Measurements from ENCODE around the gene CD38.
"Not testable (repeated sequence)": the region's sequence is repeated elsewhere in the genome, so short reads cannot be mapped to it uniquely, and the experiment has no call there.

CD38 gene

GRCh38 chr4:15799141-15799540 lies 21.0 kb downstream of the CD38 start:
- DNase-seq (ENCODE audit: low read depth): no peak

DNA sequence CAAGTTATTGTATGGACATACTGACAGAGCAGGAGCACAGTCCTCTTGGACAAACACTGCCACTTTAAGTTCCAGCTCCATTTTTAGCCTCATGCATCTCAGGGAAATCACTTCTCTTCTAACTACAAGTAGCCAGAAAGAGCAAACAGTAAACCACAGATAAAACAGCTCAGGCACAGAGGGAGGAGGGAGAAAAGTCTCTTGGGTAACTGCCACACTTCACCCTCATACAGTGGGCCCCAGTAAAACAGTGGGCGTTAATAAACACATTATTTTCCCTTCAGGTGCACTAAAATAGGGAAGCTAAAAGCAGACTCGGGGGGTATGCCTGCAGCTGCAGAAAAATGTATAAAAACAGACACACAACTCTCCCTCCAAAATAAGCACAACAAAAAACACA lies 21.6 kb downstream of the CD38 start:
- DNase-seq (ENCODE audit: low read depth): no peak

DNA sequence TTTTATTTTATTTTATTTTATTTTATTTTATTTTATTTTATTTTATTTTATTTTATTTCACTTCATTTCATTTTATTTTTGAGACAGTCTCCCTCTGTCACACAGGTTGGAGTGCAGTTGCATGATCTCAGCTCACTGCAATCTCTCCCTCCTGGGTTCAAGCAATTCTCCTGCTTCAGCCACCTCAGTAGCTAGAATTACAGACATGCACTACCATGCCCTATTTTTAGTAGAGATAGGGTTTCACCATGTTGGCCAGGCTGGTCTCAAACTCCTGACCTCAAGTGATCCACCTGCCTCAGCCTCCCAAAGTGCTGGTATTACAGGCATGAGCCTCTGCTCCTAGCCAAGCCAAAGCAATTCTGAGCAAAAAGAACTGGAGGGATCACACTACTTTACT lies 24.4 kb downstream of the CD38 start:
- DNase-seq (ENCODE audit: low read depth): not testable (repeated sequence)

GRCh38 chr4:15805583-15806517 lies 27.7 kb downstream of the CD38 start:
- DNase-seq (ENCODE audit: low read depth): no peak

- DNase-seq (ENCODE audit: low read depth): no peak
Measured at GRCh38 chr4:15809058-15809457, 30.9 kb downstream of the CD38 start.

DNA sequence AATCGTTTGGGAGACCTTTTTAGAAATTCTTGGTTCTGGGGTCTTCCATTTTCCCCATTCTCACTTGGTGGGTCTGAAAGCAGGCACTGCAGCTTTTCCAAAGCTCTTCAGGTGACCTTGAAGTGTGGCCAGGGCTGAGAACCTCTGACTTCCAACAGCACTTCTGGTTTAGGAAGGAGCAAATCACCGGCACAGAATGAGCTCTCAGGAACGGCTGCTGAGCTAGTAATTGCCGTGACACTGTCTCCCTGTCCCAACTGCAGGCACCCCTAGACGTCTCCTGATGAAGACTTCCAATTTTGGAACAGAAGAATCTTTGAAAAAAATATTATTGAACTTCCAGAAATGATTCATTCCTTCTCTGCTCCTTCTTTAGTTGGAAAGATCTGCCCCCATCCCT lies 31.3 kb downstream of the CD38 start:
- no peak for DNase-seq (ENCODE audit: low read depth)

DNA sequence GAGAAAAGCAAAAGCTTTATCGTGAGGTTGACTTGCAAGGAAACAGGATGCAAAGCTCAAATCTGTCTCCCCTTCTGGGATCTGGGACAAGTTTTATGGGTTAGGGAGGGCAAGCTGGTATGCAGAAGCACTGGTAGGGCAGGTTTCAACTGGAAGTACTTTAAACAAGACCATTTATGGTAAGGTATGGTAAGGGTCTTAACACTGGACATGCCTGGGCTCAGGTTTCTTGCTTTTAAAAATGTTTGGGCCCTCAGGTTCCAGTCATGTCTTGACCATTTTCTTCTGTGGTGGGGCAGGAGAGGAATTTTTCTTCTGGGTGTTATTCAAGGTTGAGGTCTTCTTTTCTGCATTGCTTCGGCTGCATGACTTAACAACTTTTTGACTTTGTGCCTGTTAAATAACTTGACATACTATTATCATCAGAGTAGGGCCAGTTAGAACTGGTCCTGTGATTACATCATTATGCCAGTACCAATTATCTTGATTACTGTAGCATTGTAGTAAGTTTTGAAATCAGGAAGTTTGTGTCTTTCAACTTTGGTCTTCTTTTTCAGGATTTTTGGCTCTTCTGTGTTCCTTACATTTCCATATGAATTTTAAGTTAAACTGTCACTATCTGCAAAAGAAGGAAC lies 33.7 kb downstream of the CD38 start:
- DNase-seq (ENCODE audit: low read depth): no peak

DNA sequence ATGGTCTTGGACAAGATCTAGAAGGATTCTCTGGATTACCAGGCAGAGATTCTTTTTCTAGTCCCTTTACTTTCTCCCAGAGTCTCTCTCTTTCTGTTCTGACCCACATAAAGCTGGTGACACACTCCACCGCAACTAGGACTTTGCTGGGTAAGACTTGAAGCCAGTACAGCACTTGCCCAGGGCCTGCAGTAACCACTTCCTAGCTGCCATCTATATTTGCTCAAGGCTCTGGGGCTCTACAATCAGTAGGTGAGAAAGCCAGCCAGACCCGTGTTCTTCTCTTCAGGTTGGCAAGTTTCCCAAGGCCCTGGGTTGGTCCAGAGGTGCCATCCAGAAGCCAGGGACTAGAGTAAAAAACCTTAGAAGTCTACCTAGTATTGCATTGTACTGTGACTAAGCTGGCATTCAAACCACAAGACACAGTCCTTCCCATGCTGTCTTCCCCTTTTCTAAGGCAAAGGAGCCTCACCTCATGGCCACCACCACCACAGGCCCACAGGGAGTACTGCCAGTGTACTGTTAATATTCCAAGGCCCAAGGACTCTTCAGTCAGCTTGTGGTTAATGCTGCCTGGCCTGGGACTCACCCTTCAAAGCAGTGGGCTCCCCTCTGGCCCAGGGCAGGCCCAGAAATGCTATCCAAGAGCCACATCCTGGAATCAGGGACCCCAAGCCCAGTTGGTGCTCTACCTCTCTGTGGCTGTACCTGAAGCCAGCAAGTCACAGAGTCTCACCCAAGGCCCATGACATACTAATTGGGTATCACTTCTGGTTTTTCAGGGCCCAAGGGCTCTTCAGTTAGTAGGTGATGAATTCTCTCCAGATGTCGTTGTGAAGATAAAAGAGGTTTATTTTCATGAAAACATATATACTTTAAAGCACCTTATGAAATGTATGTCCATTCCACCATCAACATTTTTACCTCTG lies 54.7 kb downstream of the CD38 start:
- no peak for DNase-seq (ENCODE audit: low read depth)

- DNase-seq (ENCODE audit: low read depth): no peak
Measured at GRCh38 chr4:15833801-15834200, 55.7 kb downstream of the CD38 start.

- DNase-seq (ENCODE audit: low read depth): no peak
Measured at GRCh38 chr4:15836362-15836761, 58.2 kb downstream of the CD38 start.

GRCh38 chr4:15837591-15837990 lies 59.5 kb downstream of the CD38 start:
- no peak for DNase-seq (ENCODE audit: low read depth)

GRCh38 chr4:15841194-15841730 lies 63.1 kb downstream of the CD38 start:
- not testable (repeated sequence) for DNase-seq (ENCODE audit: low read depth)

DNA sequence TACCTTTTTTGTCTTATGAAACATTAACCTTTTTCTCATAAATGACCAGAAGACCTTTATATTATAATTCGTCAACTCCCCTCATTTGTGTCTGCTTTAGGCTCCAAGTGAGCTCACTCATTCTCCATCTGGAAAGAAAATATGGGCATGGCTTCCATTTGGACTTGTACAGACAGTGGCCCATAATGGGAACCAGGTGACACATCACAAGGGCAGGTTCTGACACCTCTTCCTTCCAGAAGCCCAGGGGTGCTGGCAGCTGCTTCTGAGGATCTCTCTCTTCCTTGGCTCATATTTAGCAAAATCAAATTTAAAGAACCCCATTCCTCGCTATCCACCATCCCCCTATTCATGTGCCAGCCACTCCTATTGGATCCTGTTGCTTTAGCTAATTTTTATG lies 69.6 kb downstream of the CD38 start:
- no peak for DNase-seq (ENCODE audit: low read depth)

DNA sequence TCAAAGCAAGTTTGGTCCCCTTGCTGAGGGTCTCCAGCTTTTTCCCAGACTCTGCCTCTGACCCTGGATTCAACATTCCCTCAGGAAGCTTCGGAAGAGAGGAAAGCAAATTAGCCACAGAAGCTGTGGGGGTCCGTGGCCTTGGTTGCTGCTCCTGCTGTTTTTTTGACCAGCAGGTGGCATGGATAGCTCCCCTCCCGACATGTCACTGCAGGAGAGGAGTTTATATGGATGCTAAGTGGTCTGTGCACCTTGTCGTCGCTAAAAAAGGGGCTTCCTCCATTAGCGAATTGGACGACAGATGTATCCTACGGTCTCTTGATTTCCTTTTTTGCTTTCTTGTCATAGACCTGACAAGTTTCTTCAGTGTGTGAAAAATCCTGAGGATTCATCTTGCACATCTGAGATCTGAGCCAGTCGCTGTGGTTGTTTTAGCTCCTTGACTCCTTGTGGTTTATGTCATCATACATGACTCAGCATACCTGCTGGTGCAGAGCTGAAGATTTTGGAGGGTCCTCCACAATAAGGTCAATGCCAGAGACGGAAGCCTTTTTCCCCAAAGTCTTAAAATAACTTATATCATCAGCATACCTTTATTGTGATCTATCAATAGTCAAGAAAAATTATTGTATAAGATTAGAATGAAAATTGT lies 70.2 kb downstream of the CD38 start:
- DNase-seq (ENCODE audit: low read depth): no peak

DNA sequence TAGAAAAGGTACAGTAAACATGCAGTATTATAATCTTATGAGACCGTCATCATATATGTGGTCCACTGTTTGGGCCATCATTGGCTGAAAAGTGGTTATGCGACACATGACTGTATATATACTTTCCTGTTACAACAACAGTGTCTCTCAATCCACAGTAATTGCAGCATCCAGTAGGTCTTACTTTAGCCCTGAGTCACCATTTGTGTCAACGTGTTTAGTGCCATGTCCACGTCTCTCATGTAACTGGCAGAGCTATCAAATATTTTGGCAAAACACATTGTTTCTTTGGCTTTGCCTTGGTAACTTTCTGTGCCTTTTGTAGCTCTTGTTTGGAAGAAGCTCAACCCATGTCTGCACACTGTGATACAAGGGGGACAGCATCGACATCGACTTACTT lies 73.8 kb downstream of the CD38 start:
- no peak for DNase-seq (ENCODE audit: low read depth)

DNA sequence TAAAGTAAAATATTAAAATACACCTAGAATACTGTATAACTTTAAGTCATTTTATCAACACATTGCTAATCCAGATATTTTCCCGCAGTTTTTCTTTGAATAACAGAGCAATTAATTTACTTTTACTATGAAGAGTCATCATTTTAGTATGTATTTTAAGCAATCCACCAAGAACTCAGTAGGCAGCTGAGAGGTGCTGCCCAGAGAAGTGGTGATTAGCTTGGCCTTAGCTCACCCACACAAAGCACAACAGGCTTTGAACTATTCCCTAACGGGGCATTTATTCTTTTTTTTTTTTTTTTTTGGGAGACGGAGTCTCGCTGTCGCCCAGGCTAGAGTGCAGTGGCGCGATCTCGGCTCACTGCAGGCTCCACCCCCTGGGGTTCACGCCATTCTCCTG lies 74.4 kb downstream of the CD38 start:
- no peak for DNase-seq (ENCODE audit: low read depth)

GRCh38 chr4:15853345-15853744 lies 75.2 kb downstream of the CD38 start:
- DNase-seq (ENCODE audit: low read depth): no peak

GRCh38 chr4:15855804-15856475 lies 77.8 kb downstream of the CD38 start:
- DNase-seq (ENCODE audit: low read depth): no peak

DNA sequence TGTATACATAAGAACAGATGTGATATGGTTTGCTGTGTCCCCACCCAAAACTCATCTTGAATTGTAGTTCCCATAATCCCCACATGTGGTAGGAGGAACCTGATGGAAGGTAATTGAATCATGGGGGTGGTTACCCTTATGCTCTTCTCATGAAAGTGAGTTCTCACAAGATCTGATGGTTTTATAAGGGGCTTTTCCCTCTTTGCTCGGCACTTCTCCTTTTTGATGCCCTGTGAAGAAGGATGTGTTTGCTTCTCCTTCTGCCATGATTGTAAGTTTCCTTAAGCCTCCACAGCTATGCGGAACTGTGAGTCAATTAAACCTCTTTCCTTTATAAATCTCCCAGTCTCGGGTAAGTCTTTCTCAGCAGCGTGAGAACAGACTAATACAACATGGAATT lies 83.1 kb downstream of the CD38 start:
- not testable (repeated sequence) for DNase-seq (ENCODE audit: low read depth)

DNA sequence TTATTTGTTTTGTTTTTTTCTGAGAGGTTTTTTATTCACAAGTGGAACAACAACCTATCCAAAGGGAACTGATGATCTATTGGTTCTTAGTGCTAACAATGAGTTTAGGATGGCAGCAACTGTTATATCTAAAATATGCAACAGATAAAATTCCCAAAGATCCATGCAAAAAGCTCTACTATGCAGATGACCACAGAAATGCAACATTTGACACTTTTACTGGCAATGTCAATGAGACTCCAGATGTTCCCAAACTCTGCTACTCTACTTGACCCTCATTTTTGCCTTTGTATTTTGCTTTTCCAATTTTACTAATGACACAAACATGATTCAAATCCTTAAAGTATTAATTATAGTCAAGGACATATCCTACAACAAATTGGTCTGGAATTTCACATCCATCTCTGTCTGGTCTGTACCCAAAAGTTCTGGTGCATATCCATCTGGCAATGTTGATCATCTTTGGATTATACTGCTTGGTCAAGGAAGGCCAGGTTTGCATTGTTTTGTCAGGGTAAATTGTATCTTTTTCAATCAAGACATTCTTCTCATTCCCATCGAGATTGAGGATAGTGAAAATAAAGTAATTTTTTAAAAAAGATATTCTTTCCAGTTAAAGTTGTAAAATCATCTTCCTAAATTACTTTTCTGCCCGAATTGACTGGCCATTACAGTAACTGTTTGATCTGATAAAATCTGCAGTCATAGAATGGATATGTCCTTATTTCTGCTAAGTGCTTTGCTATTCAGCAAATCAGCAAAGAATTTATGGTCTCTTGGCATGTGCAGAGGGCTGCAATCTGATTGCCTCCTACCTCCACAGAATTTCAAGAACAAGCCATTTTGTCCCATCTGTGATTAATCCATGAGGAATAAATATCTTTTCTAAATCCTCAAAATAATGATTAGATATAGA lies 86.8 kb downstream of the CD38 start:
- DNase-seq (ENCODE audit: low read depth): no peak

Measured in GM04503 (cell line).